Fibroblast of the conjunctiva (primary cell): ENCODE measurements around the gene KCNC4.

ENCODE experiments used
- DNase-seq: peaks from one replicate; pipeline ENCODE4 v3.0.0-alpha.2; 2010; ENCODE audit warnings: low read depth

Gene KCNC4

GRCh38 chr1:110188035-110188618 lies 22.0 kb upstream of the KCNC4 start:
- no peak for DNase-seq

DNA sequence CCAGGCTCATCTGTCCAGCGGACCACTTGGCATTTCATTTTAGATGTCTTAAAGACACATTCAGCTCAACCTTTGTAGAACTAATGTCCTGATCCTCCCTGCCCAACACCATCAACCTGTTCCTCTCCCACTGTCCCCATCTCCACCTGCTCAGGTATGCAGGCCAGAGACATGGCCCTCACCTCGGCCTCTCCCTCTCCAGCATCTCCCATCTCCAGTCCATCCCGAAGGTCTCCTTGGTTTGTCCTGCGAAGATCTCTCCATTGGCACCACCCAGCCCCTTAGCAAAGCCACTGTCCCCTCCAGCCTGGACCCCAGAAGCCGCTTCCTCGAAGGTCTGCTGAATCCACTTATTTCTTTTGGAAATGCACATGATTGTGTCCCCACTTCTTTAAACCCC lies 20.9 kb upstream of the KCNC4 start:
- DNase-seq = no peak

GRCh38 chr1:110190282-110190929 lies 19.7 kb upstream of the KCNC4 start:
- DNase-seq = no peak

- no peak for DNase-seq
Observed at GRCh38 chr1:110192541-110192940, 17.6 kb upstream of the KCNC4 start.

DNA sequence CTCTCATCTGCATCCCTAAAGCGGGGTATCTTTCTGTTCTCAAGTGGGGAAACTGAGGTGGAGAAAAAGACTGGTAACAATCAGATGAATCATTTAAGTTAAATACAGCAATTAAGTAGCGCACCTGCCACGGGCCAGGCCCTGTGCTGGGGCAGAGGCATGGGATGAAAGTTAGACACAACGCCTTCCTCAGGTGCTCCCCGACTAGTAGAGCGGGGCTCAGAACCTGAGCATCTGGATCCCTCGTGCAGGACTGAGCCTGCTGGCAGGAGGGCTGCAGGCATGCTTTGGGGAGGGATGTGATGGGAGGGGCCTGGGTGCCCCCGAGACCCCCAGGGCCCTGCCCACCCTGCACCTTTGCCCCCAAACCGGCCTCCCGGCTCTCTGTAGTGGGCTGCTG lies 14.9 kb upstream of the KCNC4 start:
- no peak for DNase-seq

DNA sequence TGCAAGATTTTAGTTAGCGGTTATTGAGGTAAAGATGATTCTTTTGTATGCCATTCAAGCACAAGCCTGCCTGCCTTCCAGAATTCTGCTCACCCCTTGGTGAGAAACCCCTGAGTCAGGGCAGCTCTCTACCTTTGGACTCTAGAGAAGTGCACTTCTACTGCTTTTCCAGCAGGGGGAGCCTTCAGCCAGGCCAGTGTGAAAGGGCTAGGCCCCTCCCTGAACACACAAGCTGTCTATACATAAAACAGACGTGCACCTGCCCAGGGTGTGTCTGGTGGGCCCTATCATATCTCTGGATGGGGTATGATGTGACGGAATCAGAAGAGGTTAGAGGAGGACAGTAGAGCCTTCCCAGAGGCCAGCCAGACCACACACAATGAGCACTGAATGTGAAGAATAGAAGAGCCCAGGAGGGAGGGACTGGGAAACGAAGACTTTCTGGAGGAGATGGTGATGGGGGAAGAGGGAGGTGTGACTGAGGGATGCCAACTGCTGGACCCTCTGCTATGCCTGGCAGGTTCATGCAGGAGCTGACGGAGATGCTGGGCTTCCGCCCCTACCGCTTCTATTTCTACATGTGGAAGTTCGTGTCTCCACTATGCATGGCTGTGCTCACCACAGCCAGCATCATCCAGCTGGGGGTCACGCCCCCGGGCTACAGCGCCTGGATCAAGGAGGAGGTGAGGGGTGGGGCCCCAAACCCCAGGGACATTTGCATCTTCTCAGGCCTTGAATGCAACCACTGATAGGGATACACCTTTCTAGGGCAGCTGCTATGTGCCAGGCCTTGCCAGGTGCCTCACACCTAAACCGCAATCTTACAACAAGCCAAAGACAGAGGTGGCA lies 13.0 kb upstream of the KCNC4 start:
- DNase-seq = peak; percentile 12

DNA sequence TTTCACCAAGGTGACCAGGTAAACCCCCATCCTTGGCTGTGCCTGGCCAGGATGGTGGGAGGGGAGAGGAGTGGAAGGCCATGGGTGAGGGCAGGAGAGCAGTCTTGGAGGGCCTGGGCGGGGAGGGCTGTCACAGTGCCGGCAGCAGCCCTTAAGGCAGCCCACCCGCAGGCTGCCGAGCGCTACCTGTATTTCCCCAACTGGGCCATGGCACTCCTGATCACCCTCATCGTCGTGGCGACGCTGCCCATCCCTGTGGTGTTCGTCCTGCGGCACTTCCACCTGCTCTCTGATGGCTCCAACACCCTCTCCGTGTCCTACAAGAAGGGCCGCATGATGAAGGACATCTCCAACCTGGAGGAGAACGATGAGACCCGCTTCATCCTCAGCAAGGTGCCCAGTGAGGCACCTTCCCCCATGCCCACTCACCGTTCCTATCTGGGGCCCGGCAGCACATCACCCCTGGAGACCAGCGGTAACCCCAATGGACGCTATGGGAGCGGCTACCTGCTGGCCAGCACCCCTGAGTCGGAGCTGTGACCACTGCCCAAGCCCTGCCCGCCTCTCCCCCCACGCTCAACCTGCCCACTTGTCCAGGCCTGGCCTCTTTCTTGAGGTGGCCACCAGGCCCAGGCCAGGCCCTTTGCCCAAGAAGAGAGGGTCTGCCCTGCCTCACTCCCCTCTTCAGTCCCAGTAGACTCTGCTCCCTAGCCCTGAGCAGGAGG lies 12.0 kb upstream of the KCNC4 start:
- no peak for DNase-seq

- DNase-seq = no peak
Observed at GRCh38 chr1:110198746-110199145, 11.4 kb upstream of the KCNC4 start.

- DNase-seq = no peak
Observed at GRCh38 chr1:110200190-110200589, 9.9 kb upstream of the KCNC4 start.

GRCh38 chr1:110200666-110201065 lies 9.4 kb upstream of the KCNC4 start:
- DNase-seq = no peak

DNA sequence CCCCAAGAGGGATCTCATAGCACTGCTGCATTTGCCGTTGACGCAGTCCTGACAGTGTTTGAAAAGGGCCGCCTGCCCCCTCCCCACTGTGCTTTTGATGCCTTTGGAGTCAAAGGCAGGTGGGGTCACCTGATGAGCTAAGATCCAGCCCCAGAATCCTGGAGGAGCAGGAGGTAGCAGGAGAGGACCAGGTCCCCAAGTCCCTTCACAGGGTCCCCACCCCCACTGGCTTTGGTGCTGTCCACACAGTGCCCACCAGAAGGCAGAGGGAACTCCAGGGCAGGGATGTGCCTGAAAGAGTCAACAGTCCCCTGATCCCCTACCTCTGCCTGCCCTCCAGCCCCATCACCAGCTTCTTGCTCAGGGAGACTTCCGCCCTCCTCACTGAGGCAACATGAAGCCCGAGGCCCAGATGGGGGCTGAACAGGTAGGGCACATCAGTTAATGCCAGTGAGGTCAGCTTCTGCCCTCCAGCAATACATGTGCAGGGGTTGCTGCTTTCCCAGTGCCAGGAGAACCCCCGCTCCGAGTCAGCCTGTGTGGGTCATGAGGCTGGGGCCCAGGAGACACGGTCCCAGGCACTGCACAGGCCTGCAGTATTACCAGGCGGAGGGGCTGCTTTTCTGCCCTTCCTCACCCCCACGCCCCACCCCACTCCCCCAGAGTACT lies 8.8 kb upstream of the KCNC4 start:
- DNase-seq = no peak

DNA sequence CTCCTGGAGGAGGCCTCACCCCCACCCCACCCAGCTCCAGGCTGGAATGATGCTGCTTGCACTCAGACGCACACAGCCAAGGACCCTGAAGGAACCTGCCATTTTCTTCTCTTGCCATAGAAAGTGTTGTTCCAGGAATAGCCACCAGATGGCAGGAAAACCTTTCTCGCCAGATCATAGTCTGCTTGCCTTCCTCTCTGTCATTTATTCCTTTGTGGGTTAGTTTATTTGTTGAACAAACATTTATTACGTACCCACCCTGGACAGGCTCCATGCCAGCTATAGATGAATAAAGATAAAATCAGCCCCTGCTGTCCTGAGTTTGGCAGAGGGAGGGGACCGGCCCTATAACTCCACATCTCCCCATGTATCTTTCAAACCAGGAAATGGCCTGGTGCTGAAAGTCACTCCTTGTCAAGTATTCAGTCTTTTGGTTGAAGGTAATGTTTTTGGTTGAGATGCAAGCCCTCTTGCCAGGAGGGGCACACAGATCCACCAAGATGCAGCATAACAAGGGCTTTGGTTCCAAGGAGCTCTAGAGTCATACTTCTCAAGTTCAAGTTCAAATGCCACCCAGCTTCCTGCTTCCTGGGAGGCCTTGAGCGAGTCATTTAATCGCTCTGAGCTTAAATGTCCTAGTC lies 7.0 kb upstream of the KCNC4 start:
- DNase-seq = peak; percentile 43

- DNase-seq = no peak
Observed at GRCh38 chr1:110205156-110205555, 5.0 kb upstream of the KCNC4 start.

DNA sequence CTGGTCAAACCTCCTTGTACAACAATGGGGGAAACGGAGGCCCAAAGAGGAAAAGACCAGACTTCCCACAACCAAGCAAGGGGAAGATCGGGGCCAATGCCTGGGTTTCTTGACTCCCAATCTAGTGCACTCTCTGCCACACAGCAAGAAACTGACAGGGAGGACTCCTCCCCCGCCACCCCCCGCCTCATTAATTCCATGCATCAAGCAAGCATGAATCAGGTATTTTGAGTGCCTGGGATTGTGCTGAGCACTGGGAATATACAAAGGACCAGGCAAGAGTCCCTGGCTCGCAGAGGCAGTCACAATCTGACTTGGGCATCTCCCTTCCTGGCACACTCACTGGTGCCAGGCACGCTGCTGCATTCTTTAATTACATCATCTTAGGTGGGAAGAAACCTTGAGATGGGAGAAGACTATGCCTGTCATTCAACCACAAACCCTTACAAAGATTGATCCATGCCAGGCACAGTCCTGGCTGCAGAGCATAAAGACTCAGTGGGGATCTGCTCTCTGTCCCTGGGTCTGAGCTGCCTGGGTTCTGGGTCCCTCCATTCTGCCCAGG lies 4.4 kb upstream of the KCNC4 start:
- DNase-seq = no peak

GRCh38 chr1:110206261-110206920 lies 3.7 kb upstream of the KCNC4 start:
- DNase-seq = no peak

GRCh38 chr1:110207831-110208230 lies 2.3 kb upstream of the KCNC4 start:
- peak; percentile 12 for DNase-seq

DNA sequence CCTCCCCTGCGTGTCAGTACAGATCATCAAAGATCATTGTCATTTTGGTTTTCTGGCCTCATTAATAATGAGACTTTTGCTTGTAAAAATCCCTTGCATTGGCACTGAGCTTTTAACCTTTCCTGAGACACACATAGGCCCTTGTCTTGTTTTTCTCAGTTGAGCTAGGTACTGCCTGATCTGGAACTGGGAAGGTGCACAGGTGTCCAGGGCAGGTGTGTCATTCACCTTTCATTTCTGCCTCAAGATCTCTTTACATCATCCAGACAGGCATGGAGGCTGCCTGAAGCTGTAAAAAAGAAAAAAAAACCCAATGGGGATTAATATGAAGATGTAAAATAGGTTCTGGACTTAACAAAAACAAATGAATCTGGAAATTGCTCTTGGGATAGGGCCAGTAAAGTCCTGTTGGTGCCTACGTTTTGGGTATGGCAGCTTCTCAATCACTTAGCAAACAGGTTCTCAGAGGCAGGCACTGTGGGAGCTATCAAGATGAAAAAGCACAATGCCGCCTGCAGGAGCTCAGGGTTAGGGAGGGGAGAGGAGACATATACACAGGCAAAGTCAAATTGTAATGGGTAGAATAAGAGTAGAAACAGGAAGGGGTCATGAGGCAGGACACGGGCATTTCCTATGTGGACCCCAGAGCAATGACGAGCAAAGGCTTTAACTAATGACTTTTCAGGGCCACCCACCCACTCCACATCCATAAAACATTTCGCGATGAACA lies 1.0 kb upstream of the KCNC4 start:
- DNase-seq = no peak

- DNase-seq = no peak
Observed at GRCh38 chr1:110210604-110211495, 736 bp downstream of the KCNC4 start.
